Measurements from ENCODE around the gene RPA3. TPM values are rescaled to one million over a fixed set of nuclear protein-coding genes. Genes with fewer than 3 reads are reported as not detected.

The RPA3 gene
- total RNA-seq, 1 donor from 2014 or later, result 22.2 TPM

DNA sequence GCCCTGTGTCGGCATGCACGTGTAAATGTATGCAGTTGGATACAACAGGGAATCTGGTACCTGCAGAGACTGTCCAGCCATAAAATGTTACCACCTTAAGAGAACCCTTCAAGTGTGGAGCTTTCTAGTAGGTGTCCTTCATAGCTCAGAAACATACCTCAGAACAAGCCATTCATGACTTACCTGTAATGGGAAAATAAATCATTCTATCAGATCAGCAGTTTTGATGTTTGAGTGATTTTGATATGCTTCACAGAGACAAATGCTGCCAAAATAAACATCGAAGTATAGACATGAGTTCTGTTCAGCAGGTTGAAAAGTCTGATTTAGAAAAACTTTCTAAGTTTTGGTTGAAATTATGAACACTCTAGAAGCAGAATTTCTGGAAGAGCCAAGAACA, 111.4 kb downstream of the RPA3 start:
- peak; percentile 14 for DNase-seq (ENCODE audit: low read depth)

GRCh38 chr7:7596176-7596575, 122.2 kb downstream of the RPA3 start:
- DNase-seq (ENCODE audit: low read depth), result no peak

DNA sequence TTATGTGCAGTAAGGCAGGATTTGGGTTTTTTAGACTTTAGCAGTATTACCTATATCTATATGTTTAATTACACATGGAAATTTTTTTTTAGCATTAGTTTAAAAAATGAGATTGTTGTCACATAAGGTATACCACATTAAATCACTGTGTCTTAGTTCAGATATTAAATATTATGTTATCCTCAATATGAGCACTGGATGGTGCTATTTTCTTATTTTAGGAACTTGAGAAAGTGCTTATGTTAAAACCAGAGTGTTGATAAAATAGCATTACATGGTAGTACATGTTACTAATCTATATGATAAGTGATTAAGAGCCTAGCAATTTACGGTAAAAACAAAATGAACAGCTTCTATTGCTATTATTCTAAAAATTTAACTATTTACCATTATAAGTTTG, 123.0 kb downstream of the RPA3 start:
- peak; percentile 40 for DNase-seq (ENCODE audit: low read depth)

Other genes starting within 250 kb of the RPA3 start
- gene COL28A1, start 182.7 kb downstream of the RPA3 start, total RNA-seq, result 0.87 and 7.5 TPM in 2 replicates
- gene MIOS, start 151.7 kb downstream of the RPA3 start, total RNA-seq, result 79.2 and 152 TPM in 2 replicates
- gene UMAD1, start 77.9 kb downstream of the RPA3 start, total RNA-seq, result 19.3 and 24.2 TPM in 2 replicates

Data from renal cortical epithelial cell (primary cell).